Fibroblast of the aortic adventitia (primary cell): ENCODE measurements around the gene LEMD3. TPM values are rescaled to one million over a fixed set of nuclear protein-coding genes. Genes with fewer than 3 reads are reported as not detected.

Source experiments
- DNase-seq: peaks from one replicate; pipeline ENCODE4 v3.0.0-alpha.2; 2010; ENCODE audit warnings: low read depth
- H3K4me3 ChIP-seq: 2 replicates; pipeline ENCODE4 v1.5.1; 2011; ENCODE audit warnings: low read depth, mild to moderate bottlenecking, control low read depth, low read length, moderate library complexity
- CTCF ChIP-seq: IDR thresholded peaks from 2 replicates; pipeline ENCODE4 v1.5.1; 2011; ENCODE audit warnings: mild to moderate bottlenecking, low read length, control low read depth, inconsistent platforms; ENCODE audit not compliant: insufficient read depth
- total RNA-seq: library from RNA; depleted of rRNA; stranded (reverse); fragments of >200 nt; gene quantifications from 2 replicates; pipeline ENCODE4 v1.2.3, GENCODE V29; 2012; ENCODE audit warnings: low replicate concordance

LEMD3 gene
- total RNA-seq, 1 donor: 24.2 TPM

GRCh38 chr12:65184176-65184857, 14.9 kb downstream of the LEMD3 start:
- DNase-seq: no peak
- H3K4me3 ChIP-seq: no peak overlapping the region
- no peak for TF ChIP-seq CTCF

- H3K4me3 ChIP-seq: no peak overlapping the region
- DNase-seq: no peak
- TF ChIP-seq CTCF: no peak
These were observed 15.5 kb downstream of the LEMD3 start for GRCh38 chr12:65184858-65185229.

- H3K4me3 ChIP-seq: no peak overlapping the region
- TF ChIP-seq CTCF: no peak
- no peak for DNase-seq
These were observed 18.3 kb downstream of the LEMD3 start for GRCh38 chr12:65187665-65188064.

- no peak overlapping the region for H3K4me3 ChIP-seq
- no peak for TF ChIP-seq CTCF
- no peak for DNase-seq
These were observed 18.9 kb downstream of the LEMD3 start for GRCh38 chr12:65188179-65188701.

GRCh38 chr12:65189028-65189718, 19.8 kb downstream of the LEMD3 start:
- DNase-seq: no peak
- no peak overlapping the region for H3K4me3 ChIP-seq
- TF ChIP-seq CTCF: no peak

GRCh38 chr12:65192963-65193516, 23.7 kb downstream of the LEMD3 start:
- H3K4me3 ChIP-seq: no peak overlapping the region
- no peak for DNase-seq
- TF ChIP-seq CTCF: no peak
